ENCODE measurements around the gene POSTN. TPM values are rescaled to one million over a fixed set of nuclear protein-coding genes. Genes with fewer than 3 reads are reported as not detected.

POSTN gene
- total and polyA plus RNA-seq, 2 of the 8 experiments (the other 6 are each of a cell fraction or from before 2014, with no cell fraction given) = 0.30 to 0.74 TPM

GRCh38 chr13:37539170-37539569, 59.4 kb downstream of the POSTN start (continued):
- TF ChIP-seq CHD7 (IDR thresholded peaks at IDR 0.05; ENCODE audit: insufficient replicate concordance, low read length) (no peak), FOSL1 (IDR thresholded peaks at IDR 0.05; ENCODE audit: insufficient read depth, low read depth, low read length) (no peak), RFX5 (IDR thresholded peaks at IDR 0.05; ENCODE audit: borderline replicate concordance, low read depth, low read length) (no peak), ASH2L (IDR thresholded peaks at IDR 0.05; ENCODE audit: low read length) (no peak), CHD1 (IDR thresholded peaks at IDR 0.05; ENCODE audit: low read depth, low read length) (no peak), RAD21 (IDR thresholded peaks at IDR 0.05 in 1 of 2, conservative IDR thresholded peaks at IDR 0.05 in 1 of 2; ENCODE audit: low read depth in 2 of 2, low read length in 2 of 2) (no peak), SP1 (IDR thresholded peaks at IDR 0.05; ENCODE audit: low read depth, low read length) (no peak)

Data from H1 (cell line).